Adrenal gland (tissue), 5 donors: ENCODE measurements around the gene STARD3NL.

Experiments
- POLR2A ChIP-seq, 2 donors: fragments of 450-650 bp; IDR thresholded peaks; one replicate each; pipeline ENCODE4 v1.6.1; 2017; ENCODE audit warnings: antibody characterized with exemption in 2 of 2, mild to moderate bottlenecking in 2 of 2, moderate library complexity in 1 of 2
- TF ChIP-seq, protein P1 (sequence below), 6 experiments: fragments of 450-650 bp in 4 of 6; fragments of 200-600 bp in 2 of 6; sonication (generic) in 1 of 6; IDR thresholded peaks; 1 replicate in 5 of 6; 2 replicates in 1 of 6; pipeline versions ENCODE4 v1.5.1 to v1.8.0; 2016 to 2021; ENCODE audit warnings: antibody characterized with exemption in 6 of 6, mild to moderate bottlenecking in 2 of 6, moderate library complexity in 1 of 6
- donor health status: DM: no; HTN: no; CAD: no.

DNA sequence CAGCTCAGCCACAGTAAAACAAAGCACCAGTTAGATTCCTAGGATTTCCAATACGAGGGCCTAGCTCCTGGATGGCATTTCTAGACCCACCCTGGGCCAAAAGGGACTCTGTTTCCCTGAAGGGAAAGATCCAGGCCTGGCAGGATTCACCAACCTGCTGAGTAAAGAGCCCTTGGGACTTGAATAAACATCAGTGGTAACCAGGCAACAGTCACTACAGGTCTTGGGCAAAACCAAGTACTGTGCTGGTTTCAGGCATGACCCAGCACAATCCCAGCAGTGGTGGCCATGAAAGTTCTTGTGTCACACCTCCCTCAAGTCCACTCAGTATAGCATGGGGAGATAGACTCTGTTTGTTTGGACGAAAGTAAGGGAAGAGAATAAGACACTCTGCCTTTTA, 31.0 kb upstream of the STARD3NL start:
- TF ChIP-seq POLR2A (IDR thresholded peaks at IDR 0.05): no peak
- TF ChIP-seq, protein P1, sequence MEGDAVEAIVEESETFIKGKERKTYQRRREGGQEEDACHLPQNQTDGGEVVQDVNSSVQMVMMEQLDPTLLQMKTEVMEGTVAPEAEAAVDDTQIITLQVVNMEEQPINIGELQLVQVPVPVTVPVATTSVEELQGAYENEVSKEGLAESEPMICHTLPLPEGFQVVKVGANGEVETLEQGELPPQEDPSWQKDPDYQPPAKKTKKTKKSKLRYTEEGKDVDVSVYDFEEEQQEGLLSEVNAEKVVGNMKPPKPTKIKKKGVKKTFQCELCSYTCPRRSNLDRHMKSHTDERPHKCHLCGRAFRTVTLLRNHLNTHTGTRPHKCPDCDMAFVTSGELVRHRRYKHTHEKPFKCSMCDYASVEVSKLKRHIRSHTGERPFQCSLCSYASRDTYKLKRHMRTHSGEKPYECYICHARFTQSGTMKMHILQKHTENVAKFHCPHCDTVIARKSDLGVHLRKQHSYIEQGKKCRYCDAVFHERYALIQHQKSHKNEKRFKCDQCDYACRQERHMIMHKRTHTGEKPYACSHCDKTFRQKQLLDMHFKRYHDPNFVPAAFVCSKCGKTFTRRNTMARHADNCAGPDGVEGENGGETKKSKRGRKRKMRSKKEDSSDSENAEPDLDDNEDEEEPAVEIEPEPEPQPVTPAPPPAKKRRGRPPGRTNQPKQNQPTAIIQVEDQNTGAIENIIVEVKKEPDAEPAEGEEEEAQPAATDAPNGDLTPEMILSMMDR (IDR thresholded peaks at IDR 0.05): no peak
